ENCODE results near the gene GPANK1.

Gene GPANK1

DNA sequence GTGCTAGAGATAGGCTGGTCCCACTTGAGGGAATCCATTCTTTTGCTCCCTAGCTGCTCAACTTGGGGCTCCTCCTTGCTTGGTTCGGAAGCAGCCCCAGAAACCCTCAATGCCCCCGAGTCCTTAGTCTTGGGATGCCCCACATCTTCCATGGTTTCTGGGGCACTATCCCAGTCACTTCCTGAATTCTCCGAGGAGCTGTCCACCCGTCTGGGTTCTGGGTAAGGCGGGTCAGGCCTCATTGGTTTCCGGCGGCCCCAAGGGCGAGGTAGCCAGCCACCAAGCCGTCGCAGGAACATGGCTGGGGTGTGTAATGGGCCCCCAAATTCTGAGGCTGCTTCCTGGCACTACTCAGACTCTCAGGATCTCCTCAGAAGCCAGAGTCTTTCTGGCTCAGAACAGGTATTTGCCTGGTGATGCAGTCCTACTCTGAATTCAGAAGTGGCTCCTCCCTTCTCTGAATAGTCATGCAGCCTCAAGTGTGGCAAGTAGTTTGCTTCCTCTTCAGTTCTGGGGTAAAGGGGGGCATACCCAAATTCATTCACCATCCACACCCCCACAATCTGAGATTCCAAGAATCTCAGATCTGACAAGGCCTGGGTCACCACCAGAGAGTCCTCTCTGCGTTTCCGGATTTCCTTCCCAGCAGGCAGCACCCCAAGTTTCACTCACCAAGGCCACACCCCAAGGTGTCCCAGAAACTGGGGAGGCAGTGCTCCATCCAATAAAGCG lies 5.0 kb downstream of the GPANK1 start:
- TF ChIP-seq, protein P1, sequence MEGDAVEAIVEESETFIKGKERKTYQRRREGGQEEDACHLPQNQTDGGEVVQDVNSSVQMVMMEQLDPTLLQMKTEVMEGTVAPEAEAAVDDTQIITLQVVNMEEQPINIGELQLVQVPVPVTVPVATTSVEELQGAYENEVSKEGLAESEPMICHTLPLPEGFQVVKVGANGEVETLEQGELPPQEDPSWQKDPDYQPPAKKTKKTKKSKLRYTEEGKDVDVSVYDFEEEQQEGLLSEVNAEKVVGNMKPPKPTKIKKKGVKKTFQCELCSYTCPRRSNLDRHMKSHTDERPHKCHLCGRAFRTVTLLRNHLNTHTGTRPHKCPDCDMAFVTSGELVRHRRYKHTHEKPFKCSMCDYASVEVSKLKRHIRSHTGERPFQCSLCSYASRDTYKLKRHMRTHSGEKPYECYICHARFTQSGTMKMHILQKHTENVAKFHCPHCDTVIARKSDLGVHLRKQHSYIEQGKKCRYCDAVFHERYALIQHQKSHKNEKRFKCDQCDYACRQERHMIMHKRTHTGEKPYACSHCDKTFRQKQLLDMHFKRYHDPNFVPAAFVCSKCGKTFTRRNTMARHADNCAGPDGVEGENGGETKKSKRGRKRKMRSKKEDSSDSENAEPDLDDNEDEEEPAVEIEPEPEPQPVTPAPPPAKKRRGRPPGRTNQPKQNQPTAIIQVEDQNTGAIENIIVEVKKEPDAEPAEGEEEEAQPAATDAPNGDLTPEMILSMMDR (IDR thresholded peaks at IDR 0.05; ENCODE audit: borderline replicate concordance, control extremely low read depth, extremely low read depth, insufficient read depth, missing control alignments) = no peak
- no peak for DNase-seq (ENCODE audit: low spot score)
- in situ Hi-C loops (cut with MboI; ENCODE audit: low sequenced_read_pairs, unreplicated experiment) = no loop called here

- in situ Hi-C loops (cut with MboI; ENCODE audit: low sequenced_read_pairs, unreplicated experiment) = no loop called here
- TF ChIP-seq, protein P1 (IDR thresholded peaks at IDR 0.05; ENCODE audit: borderline replicate concordance, control extremely low read depth, extremely low read depth, insufficient read depth, missing control alignments) = no peak
- DNase-seq (ENCODE audit: low spot score) = no peak
These were observed 5.7 kb downstream of the GPANK1 start for GRCh38 chr6:31658983-31659648.

DNA sequence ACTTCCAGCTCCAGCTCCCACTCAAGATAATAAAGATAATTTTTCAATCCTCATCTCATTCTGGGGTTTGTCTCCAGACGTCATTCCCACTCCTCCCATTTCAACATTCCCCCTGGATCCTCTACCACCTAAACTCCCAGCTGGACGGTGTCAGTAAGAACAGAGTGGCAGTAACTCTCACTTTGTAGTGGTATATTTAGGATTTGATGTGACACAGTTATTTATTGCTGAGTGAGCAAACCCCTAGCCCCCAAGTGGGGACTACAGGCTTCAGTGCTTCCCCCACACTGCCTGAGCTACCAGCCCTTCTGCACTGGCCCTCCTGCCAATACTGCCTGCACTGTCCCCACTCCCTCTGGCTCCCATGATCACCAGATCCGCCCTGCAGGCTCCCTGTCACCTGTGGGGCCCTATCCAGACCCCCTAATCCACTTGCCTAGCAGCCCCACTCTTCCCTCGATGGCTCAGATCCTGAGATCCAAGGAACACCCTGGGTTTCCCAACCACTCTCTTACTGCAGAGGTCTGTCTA lies 6.6 kb downstream of the GPANK1 start:
- no peak for DNase-seq (ENCODE audit: low spot score)
- TF ChIP-seq, protein P1 (IDR thresholded peaks at IDR 0.05; ENCODE audit: borderline replicate concordance, control extremely low read depth, extremely low read depth, insufficient read depth, missing control alignments) = no peak
- in situ Hi-C loops (cut with MboI; ENCODE audit: low sequenced_read_pairs, unreplicated experiment) = no loop called here

DNA sequence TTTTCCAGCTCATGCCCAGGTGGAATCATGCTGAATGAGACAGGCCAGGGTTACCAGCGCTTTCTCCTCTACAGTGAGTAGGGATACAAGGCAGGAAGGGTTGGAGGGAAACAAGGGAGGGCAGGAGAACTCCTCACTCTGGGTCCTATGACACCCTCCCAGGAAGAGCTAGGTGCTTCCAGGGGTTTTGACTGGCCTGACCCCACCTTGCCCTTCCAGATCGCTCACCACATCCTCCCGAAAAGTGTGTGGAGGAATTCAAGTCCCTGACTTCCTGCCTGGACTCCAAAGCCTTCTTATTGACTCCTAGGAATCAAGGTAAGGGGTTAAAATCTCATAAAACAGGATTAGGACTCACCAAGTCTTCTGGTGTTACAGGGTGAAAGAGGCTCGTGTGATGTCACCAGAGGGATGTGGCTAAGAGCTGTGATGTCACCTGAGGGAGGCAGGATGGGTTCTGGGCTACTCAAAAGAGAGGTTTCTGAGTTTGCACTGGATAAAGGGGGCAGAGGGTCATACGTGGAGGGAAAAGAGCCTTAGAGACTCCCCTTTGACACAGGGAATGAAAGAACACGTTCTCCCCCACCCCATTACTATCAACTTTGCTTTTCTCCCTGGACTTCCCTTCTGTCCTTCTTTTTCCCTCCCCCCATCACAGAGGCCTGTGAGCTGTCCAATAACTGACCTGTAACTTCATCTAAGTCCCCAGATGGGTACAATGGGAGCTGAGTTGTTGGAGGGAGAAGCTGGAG lies 7.2 kb downstream of the GPANK1 start:
- in situ Hi-C loops (cut with MboI; ENCODE audit: low sequenced_read_pairs, unreplicated experiment) = no loop called here
- TF ChIP-seq, protein P1 (IDR thresholded peaks at IDR 0.05; ENCODE audit: borderline replicate concordance, control extremely low read depth, extremely low read depth, insufficient read depth, missing control alignments) = no peak
- DNase-seq (ENCODE audit: low spot score) = no peak

DNA sequence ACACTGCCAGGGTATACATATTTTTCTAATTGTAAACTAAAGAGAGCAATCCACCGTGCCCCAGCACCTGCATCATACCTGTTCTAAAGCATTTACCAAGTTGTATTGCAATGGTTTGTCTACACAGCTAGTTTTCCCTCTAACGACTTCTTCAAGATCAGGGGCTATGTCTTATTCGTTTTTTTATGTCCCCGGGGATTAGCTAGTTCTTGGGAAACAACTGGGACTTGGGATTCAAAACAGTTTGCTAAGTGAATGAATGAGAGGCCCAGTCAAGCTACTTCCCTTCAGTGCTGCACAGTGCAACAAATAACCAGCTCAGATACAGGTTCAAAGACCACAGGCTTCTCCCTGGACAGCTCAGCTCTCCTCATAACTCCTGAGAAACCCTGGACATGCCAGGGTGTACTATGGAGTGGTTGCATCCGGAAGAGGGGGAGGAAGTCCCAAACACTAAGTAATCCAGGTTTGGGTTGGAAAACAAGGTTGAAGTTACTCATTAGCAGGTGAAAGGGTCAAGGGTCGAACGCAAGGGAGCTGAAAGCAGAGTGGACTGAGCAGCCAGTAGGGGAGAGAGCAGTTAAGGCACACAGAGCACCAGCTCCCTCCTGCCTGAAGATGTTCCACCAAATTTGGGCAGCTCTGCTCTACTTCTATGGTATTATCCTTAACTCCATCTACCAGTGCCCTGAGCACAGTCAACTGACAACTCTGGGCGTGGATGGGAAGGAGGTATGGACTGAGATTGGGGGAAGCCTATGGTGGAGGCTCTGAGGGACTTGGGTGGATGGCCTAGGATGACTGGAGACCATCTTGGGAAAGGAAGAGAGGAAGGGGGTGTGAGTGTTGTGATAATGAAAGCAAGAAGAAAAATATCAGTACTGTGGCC lies 9.2 kb downstream of the GPANK1 start, which contains the start of gene APOM:
TSS of gene APOM (plus strand) at position 546 of the 889 bp plus-strand sequence. CDS start at position 619, 73 bp downstream.
- DNase-seq (ENCODE audit: low spot score) = no peak
- in situ Hi-C loops (cut with MboI; ENCODE audit: low sequenced_read_pairs, unreplicated experiment) = no loop called here

More for the DNA sequence above, 9.2 kb downstream of the GPANK1 start, which contains the start of gene APOM:
- TF ChIP-seq, protein P1 (IDR thresholded peaks at IDR 0.05; ENCODE audit: borderline replicate concordance, control extremely low read depth, extremely low read depth, insufficient read depth, missing control alignments) = no peak
